ENCODE data around the gene CCDC126. TPM values are rescaled to one million over a fixed set of nuclear protein-coding genes. Genes with fewer than 3 reads are reported as not detected.

Gene CCDC126
- total and polyA plus RNA-seq, 2 of the 4 experiments (the other 2 are of a cell fraction): 4.1 to 5.6 TPM

- dilution Hi-C loops (cut with HindIII; ENCODE audit: low sequenced_read_pairs, unreplicated experiment): loop anchor here (25.0 kb wide), 1 partner anchor 122 kb away; the partner anchor contains the start of gene STK31
Measured at GRCh38 chr7:23590529-23590928, 6.7 kb upstream of the CCDC126 start.

More at GRCh38 chr7:23590529-23590928, 6.7 kb upstream of the CCDC126 start:
- BruUV-seq (replicated peaks): no TSS peak
- no peak overlapping the region for H3K23ac ChIP-seq (ENCODE audit: low read depth, low read length)
- intact Hi-C loops (cut with micrococcal nuclease): no loop called here
- WGBS, 2 experiments (ENCODE audit: extremely low coverage in 2 of 2, insufficient read length in 1 of 2): no CpG with 5 or more reads among the region's 1 CpG
- no peak overlapping the region for H3K9ac ChIP-seq (ENCODE audit: low read depth, low read length)
- H4K8ac ChIP-seq (ENCODE audit: low read depth in 2 of 2, low read length in 2 of 2): no peak overlapping the region
- H3K4me3 ChIP-seq (ENCODE audit: insufficient read depth, low read depth, low read length): no peak overlapping the region
- H3K18ac ChIP-seq (ENCODE audit: low read depth, low read length): no peak overlapping the region
- ChIA-PET CTCF (interaction anchor here (0.6 kb wide), 1 partner anchor 8 kb away, joined by 5 read pairs; no protein-coding TSS in a partner anchor), POLR2A (ENCODE audit: unreplicated experiment) (no interaction called here)
- no peaks in the 10 kb centered on the region for H3K4me1 ChIP-seq (ENCODE audit: control insufficient read depth, insufficient read depth, low read length)
- no peak overlapping the region for H2BK5ac ChIP-seq (ENCODE audit: low read depth, low read length, poor library complexity, severe bottlenecking)
- DNase-seq: no peak
- H3K4me2 ChIP-seq (ENCODE audit: low read depth, low read length): no peak overlapping the region
- H2BK120ac ChIP-seq (ENCODE audit: low read depth, low read length): no peak overlapping the region
- no peak for TF ChIP-seq CEBPB (IDR thresholded peaks at IDR 0.05; ENCODE audit: low read depth, low read length)
- TF ChIP-seq RAD21 (IDR thresholded peaks at IDR 0.05; ENCODE audit: low read length): no peak
- no peak for TF ChIP-seq ELK1 (IDR thresholded peaks at IDR 0.05; ENCODE audit: borderline replicate concordance, low read depth, low read length)
- TF ChIP-seq MAFK (IDR thresholded peaks at IDR 0.05; ENCODE audit: low read depth, low read length): no peak
- TF ChIP-seq RFX5 (IDR thresholded peaks at IDR 0.05; ENCODE audit: low read depth, low read length): no peak
- no peak for TF ChIP-seq RCOR1 (IDR thresholded peaks at IDR 0.05; ENCODE audit: insufficient replicate concordance, low read length)
- TF ChIP-seq BHLHE40 (IDR thresholded peaks at IDR 0.05; ENCODE audit: low read depth, low read length): no peak
- TF ChIP-seq CTCF (conservative IDR thresholded peaks at IDR 0.05; ENCODE audit: low read depth, low read length): no peak
- TF ChIP-seq CHD1 (IDR thresholded peaks at IDR 0.05; ENCODE audit: low read depth, low read length): no peak
- no peak for TF ChIP-seq MAZ (IDR thresholded peaks at IDR 0.05; ENCODE audit: borderline replicate concordance, low read depth, low read length)
- no peak for TF ChIP-seq MXI1 (IDR thresholded peaks at IDR 0.05; ENCODE audit: borderline replicate concordance, low read depth, low read length)
- no peak for TF ChIP-seq FOS (IDR thresholded peaks at IDR 0.05; ENCODE audit: low read depth, low read length)
- no peak for TF ChIP-seq SMC3 (IDR thresholded peaks at IDR 0.05; ENCODE audit: low read depth, low read length)
- TF ChIP-seq POLR2A (IDR thresholded peaks at IDR 0.05; ENCODE audit: low read depth, low read length): no peak
- TF ChIP-seq NFE2L2 (IDR thresholded peaks at IDR 0.05; ENCODE audit: low read depth, low read length): no peak
- TF ChIP-seq USF2 (IDR thresholded peaks at IDR 0.05; ENCODE audit: low read depth, low read length): no peak
- H2AFZ ChIP-seq (replicated peaks; ENCODE audit: low read length, poor library complexity): no peak overlapping the region
- ATAC-seq (ENCODE audit: low read depth): no peak
- H4K5ac ChIP-seq (ENCODE audit: low read depth, low read length): no peak overlapping the region
- H2BK15ac ChIP-seq (ENCODE audit: low read depth, low read length): no peak overlapping the region
- H3K36me3 ChIP-seq (ENCODE audit: control insufficient read depth, insufficient read depth, low read length): no peaks in the 10 kb centered on the region
- no peaks in the 10 kb centered on the region for H3K79me1 ChIP-seq (ENCODE audit: low read depth in 1 of 2, low read length in 2 of 2)
- H2AK9ac ChIP-seq (replicated peaks; ENCODE audit: low read depth, low read length, poor library complexity): no peak overlapping the region
- peaks cover 5% of the 10 kb centered on the region; the same call in 1 of the 2 replicates for H3K27me3 ChIP-seq (ENCODE audit: control insufficient read depth, insufficient read depth, low read length)
- no peak overlapping the region for H2AK5ac ChIP-seq (ENCODE audit: low read depth, low read length)
- no peak overlapping the region for H2BK20ac ChIP-seq (ENCODE audit: low read depth, low read length)
- in situ Hi-C loops (cut with MboI; ENCODE audit: low sequenced_read_pairs): loop anchor here (10.0 kb wide), 1 partner anchor 94 kb away; the partner anchor contains the start of gene FAM221A
- H3K4ac ChIP-seq (ENCODE audit: low read depth, low read length): no peak overlapping the region
- no peak overlapping the region for H3K14ac ChIP-seq (replicated peaks; ENCODE audit: low read depth, low read length)
- no peak overlapping the region for H4K91ac ChIP-seq (ENCODE audit: insufficient read depth, low read depth, low read length)
- no peaks in the 10 kb centered on the region for H3K9me1 ChIP-seq (ENCODE audit: insufficient read depth, low read length)
- H3K56ac ChIP-seq (ENCODE audit: extremely low read depth, insufficient read depth, low read length): no peak overlapping the region
- H3K9me3 ChIP-seq (ENCODE audit: control insufficient read depth, insufficient read depth, low read length): no peaks in the 10 kb centered on the region
- H3K27ac ChIP-seq (ENCODE audit: insufficient read depth, low read length): no peak overlapping the region
- H4K20me1 ChIP-seq (ENCODE audit: insufficient read depth, low read length): no peaks in the 10 kb centered on the region

All from IMR-90 (cell line).